ENCODE measurements around the gene ADAM12. TPM values are rescaled to one million over a fixed set of nuclear protein-coding genes. Genes with fewer than 3 reads are reported as not detected.

ADAM12 gene
- total and polyA plus RNA-seq, 10 of the 15 experiments (the other 5 are each of a cell fraction or from before 2014, with no cell fraction given): under 0.01 to 0.62 (median 0.04) TPM; not detected in 5

DNA sequence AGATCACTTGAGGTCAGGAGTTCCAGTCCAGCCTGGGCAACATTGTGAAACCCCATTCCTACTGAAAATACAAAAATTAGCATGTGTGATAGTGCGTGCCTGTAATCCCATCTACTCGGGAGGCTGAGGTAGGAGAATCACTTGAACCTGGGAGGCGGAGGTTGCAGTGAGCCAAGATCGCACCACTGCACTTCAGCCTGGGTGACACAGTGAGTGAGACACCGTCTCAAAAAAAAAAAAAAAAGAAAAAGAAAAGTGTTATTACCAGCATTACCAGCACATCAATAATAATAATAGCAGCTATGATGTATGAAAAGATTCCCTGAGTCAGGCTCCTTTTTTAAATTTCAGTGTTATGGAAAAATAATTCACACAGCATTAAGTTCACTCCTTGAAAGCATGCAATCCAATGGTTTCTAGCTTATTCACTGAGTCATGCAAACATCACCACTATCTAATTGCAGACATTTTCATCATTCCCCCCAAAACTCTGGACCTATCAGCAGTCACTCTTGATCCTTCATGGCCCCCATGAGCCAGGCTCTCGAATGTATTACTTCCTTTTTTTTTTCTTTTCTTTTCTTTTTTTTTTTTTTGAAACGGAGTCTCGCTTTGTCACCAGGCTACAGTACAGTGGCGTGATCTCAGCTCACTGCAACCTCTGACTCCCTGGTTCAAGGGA is 263.5 kb downstream of the ADAM12 start (continued):
- TF ChIP-seq, protein P1, sequence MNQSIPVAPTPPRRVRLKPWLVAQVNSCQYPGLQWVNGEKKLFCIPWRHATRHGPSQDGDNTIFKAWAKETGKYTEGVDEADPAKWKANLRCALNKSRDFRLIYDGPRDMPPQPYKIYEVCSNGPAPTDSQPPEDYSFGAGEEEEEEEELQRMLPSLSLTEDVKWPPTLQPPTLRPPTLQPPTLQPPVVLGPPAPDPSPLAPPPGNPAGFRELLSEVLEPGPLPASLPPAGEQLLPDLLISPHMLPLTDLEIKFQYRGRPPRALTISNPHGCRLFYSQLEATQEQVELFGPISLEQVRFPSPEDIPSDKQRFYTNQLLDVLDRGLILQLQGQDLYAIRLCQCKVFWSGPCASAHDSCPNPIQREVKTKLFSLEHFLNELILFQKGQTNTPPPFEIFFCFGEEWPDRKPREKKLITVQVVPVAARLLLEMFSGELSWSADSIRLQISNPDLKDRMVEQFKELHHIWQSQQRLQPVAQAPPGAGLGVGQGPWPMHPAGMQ (IDR thresholded peaks at IDR 0.05; ENCODE audit: borderline replicate concordance): no peak
- TF ChIP-seq SMAD5 (IDR thresholded peaks at IDR 0.05; ENCODE audit: low read depth) (no peak), SMAD1 (IDR thresholded peaks at IDR 0.05; ENCODE audit: low read depth, partially characterized antibody) (no peak), WRNIP1 (IDR thresholded peaks at IDR 0.05; ENCODE audit: borderline replicate concordance, low read depth, low read length) (no peak), FOS (IDR thresholded peaks at IDR 0.05; ENCODE audit: borderline replicate concordance, extremely low read depth, insufficient read length) (no peak)

DNA sequence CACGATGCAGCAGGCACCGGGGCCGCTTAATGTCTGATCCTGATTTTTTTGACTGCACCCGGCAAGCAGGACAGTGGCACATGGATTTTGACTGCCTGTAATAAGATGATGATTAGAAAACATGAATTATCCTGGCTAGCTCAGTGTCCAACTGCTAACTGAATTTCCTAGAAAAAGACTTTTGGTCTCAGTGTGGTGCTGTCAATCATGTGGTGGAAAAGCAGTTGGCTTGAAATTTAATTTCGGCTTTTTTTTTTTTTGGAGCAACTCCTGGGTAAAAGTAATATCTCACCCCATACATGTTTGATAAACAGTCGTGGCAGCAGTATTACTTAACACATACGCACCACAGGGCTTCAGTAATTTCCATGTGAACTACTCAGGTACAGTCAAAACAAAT is 264.2 kb downstream of the ADAM12 start:
- in situ Hi-C loops (cut with MboI) (no loop called here), intact Hi-C loops (cut with micrococcal nuclease; ENCODE audit: unreplicated experiment) (no loop called here)
- TF ChIP-seq MTA2 (IDR thresholded peaks at IDR 0.05; ENCODE audit: low read depth) (no peak), BHLHE40 (IDR thresholded peaks at IDR 0.05; ENCODE audit: borderline replicate concordance in 1 of 2, low read depth in 2 of 2, low read length in 1 of 2) (no peak), ZSCAN29 (IDR thresholded peaks at IDR 0.05) (no peak)
- Histone ChIP-seq H2AFZ (ENCODE audit: control insufficient read depth, low read depth, low read length) (no peak overlapping the region), H3K4me3 (no peak overlapping the region), H3K79me2 (ENCODE audit: control insufficient read depth, insufficient read depth, low read length) (no peaks in the 10 kb centered on the region), H3K9me3 (replicated peaks; ENCODE audit: control insufficient read depth, insufficient read depth, low read length) (no peaks in the 10 kb centered on the region), H3K4me2 (ENCODE audit: control insufficient read depth, insufficient read depth) (no peak overlapping the region), H3K36me3 (ENCODE audit: control insufficient read depth in 2 of 2, insufficient read depth in 2 of 2, low read length in 1 of 2) (no peaks in the 10 kb centered on the region), H3K27me3 (replicated peaks in 1 of 2; ENCODE audit: control insufficient read depth in 2 of 2, insufficient read depth in 2 of 2, low read length in 1 of 2) (no peaks in the 10 kb centered on the region), H3K4me1 (ENCODE audit: control insufficient read depth, insufficient read depth, low read length) (no peaks in the 10 kb centered on the region), H4K20me1 (ENCODE audit: control insufficient read depth, insufficient read depth) (no peaks in the 10 kb centered on the region), H3K27ac (ENCODE audit: control insufficient read depth, insufficient read depth) (no peak overlapping the region), H3K9ac (ENCODE audit: control insufficient read depth, insufficient read depth, low read length) (no peak overlapping the region)
- ChIA-PET SMC1A (ENCODE audit: uncharacterized antibody, unreplicated experiment) (no interaction called here), POLR2A (no interaction called here), RAD21 (ENCODE audit: unreplicated experiment) (no interaction called here), CTCF (no interaction called here)
- BruUV-seq (replicated peaks): no TSS peak
- FAIRE-seq (no peak), ATAC-seq (no peak), DNase-seq (ENCODE audit: low read depth, low spot score) (no peak)
- WGBS (ENCODE audit: insufficient coverage, insufficient replicate concordance, low lambda C conversion rate, missing lambda C conversion rate): 39% methylated on average over 7 of the region's 7 CpGs

Data from GM12878 (cell line).